ENCODE results near the gene HIC2.
"Not testable (repeated sequence)": the region's sequence is repeated elsewhere in the genome, so short reads cannot be mapped to it uniquely, and the experiment has no call there.

The HIC2 gene

GRCh38 chr22:21435998-21436810, 19.0 kb downstream of the HIC2 start:
- not testable (repeated sequence) for DNase-seq

- not testable (repeated sequence) for DNase-seq
These were observed 20.8 kb downstream of the HIC2 start for GRCh38 chr22:21438013-21438412.

GRCh38 chr22:21440018-21440636, 23.0 kb downstream of the HIC2 start:
- not testable (repeated sequence) for DNase-seq

- not testable (repeated sequence) for DNase-seq
These were observed 23.5 kb downstream of the HIC2 start for GRCh38 chr22:21440676-21441075.

- not testable (repeated sequence) for DNase-seq
These were observed 24.0 kb downstream of the HIC2 start for GRCh38 chr22:21441170-21441569.

- DNase-seq: not testable (repeated sequence)
These were observed 25.0 kb downstream of the HIC2 start for GRCh38 chr22:21442123-21442522.

- DNase-seq: not testable (repeated sequence)
These were observed 25.5 kb downstream of the HIC2 start for GRCh38 chr22:21442646-21443045.

- no peak for DNase-seq
These were observed 26.0 kb downstream of the HIC2 start for GRCh38 chr22:21443057-21443734.

- no peak for DNase-seq
These were observed 26.7 kb downstream of the HIC2 start for GRCh38 chr22:21443735-21444421.

- no peak for DNase-seq
These were observed 27.7 kb downstream of the HIC2 start for GRCh38 chr22:21444701-21445436.

- DNase-seq: no peak
These were observed 28.4 kb downstream of the HIC2 start for GRCh38 chr22:21445437-21446127.

- no peak for DNase-seq
These were observed 29.1 kb downstream of the HIC2 start for GRCh38 chr22:21446128-21446826.

GRCh38 chr22:21446827-21447690, 29.9 kb downstream of the HIC2 start:
- DNase-seq: no peak

GRCh38 chr22:21447694-21448402, 30.7 kb downstream of the HIC2 start:
- DNase-seq: no peak

- DNase-seq: no peak
These were observed 31.7 kb downstream of the HIC2 start for GRCh38 chr22:21448627-21449416.

- DNase-seq: no peak
These were observed 32.6 kb downstream of the HIC2 start for GRCh38 chr22:21449531-21450319.

GRCh38 chr22:21450320-21450831, 33.2 kb downstream of the HIC2 start:
- DNase-seq: no peak

Data from NCI-H524 (cell line).